NCI-H345 treated with DMSO at 0.1 percent for 48 hours (cell line): ENCODE data around the gene MLC1.

ENCODE experiments used
- DNase-seq: peaks from one replicate; lab custom pipeline; 2025; ENCODE audit not compliant: unreplicated experiment; lab: John Stamatoyannopoulos, UW

MLC1 gene

GRCh38 chr22:50016988-50017700 is 68.1 kb downstream of the MLC1 start:
- no peak for DNase-seq

DNA sequence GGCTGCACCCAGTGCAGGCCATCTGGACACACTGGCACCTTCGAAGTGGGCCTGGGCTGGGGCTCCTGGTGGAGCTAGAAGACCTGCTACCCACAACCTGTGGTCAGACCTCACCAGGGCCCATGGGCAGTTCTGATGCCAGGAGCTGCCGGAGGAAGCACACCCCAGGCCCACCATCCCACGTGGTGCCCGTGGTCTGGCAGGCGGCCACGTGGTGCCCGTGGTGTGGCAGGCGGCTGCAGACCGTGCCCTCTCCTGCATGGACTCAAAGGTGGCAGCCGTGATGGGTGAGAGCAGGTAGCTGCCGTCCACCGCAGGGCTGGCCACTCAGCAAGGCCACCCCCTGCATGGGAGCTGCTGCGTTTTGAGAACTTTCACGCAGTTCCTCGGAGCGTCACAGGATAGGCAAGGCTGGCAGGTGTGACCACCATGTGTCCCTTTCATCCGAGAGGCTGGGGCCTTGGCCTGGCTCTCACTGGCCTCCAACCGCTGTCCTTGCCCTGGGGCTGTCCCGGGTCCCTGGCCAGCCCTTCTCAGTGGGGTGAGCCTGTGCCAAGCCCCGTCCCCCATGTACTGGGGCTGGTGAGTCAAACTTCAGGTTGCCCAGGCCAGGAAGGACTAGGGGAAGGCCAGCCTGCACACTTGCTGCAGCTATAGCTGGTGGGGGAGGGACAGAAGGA is 68.8 kb downstream of the MLC1 start:
- no peak for DNase-seq

- DNase-seq = no peak
These were observed 69.5 kb downstream of the MLC1 start for GRCh38 chr22:50015451-50016307.

DNA sequence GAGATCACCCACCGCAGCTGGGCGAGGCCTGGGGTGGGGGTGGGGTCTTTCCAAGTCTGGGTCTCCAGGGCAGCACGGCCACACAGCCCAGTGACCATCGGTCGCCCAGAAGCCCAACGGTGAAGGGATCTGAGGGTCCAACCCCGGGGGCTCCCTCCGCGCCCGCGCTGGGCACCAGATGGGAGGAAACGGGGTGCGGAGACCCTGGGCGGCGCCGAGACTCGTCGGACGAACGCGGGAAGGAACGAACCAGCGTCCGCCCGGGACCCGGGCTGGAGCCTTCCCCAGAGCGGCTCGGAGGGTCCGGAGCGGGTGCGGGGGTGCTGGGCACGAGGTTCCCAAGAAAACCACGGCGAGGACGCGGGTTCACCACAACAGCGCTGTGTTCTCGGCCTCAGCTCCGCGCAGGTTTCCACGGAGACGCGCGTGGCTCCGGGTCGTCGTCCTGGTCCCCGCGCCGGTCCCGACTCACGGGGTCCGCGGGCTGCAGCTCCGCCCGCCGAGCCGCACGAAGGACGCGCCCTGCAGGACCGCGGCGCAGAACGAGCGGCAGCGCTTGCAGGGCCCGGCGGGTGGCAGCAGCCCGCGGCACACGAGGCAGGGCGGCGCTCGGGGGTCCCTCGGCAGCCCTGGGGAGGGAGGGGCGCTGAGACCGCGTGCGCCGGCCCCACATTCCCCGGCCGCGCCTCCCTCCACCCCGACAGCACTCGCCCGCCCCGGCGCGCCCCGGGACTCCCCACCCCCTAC is 70.4 kb downstream of the MLC1 start:
- no peak for DNase-seq

DNA sequence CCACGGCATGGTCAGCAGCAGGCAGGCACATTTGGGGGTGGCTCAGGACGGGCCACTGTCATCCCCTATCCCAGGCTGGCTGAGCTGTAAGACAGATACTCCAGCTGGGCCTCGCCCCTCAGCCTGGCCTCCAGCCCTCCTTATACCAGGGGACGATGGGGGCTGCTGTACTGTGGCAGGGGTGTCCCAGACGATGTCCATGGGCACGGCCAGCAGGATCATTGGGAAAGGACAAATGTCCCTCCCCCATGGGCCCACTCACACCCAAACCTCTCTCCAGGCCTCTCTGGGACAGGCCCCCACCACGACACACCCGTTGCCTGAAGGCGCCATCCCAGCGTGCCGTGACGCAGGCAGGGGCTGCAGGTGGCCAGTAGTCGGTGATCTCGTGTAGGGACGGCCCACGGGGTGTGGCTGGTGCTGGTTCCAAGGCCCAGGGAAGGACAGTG is 71.1 kb downstream of the MLC1 start:
- DNase-seq = no peak

- DNase-seq = no peak
These were observed 72.7 kb downstream of the MLC1 start, which contains the start of gene IL17REL for GRCh38 chr22:50012211-50013181. Gene IL17REL, minus strand, starts transcription at chr22:50012765. Its CDS starts 119 bp downstream, at chr22:50012646.

- DNase-seq = no peak
These were observed 73.6 kb downstream of the MLC1 start for GRCh38 chr22:50011447-50012210.

GRCh38 chr22:50010676-50011446 is 74.4 kb downstream of the MLC1 start:
- no peak for DNase-seq

DNA sequence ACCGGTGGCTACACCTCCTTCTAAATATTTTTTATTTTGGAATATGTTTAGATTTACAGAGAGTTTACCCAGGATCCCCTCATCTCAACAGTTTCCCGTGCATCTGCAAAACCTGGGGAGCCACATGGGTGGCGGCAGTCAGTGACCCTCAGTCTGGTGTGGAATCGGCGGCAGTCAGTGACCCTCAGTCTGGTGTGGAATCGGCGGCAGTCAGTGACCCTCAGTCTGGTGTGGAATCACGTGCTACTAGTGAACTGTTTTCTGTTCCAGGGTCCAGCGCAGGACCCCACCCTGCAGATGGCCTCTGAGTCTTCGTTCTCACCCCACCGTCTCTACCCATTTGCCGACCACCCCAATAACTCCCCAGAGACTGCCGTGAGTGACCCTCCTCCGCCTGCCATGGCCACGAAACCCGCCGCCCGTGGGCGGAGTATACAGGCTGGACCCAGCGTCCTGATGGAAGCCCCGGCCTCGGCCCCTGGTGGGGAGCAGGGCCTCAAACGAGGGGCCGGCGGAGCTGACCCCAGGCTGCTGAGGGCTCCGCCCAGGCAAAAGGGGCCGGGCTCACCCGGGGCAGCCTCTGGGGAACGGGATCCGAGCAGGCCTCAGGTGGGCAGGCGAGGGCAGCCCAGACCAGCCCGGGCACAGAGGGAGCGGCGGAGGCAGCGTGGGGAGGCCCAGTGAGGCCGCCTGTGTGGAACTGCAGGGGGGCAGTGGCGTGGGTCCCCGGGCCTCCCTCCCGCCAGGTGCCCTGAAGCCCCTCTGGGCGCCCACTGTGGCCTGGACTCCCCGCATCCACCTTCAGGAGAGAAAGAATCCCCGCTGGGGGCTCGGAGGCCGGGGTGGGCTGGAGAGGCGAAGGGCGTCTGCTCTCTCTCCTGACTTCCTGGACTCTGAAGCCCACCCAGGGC is 75.2 kb downstream of the MLC1 start:
- no peak for DNase-seq
